Peyer's patch (tissue), 4 donors: ENCODE results near the gene TMPRSS3. TPM values are rescaled to one million over a fixed set of nuclear protein-coding genes. Genes with fewer than 3 reads are reported as not detected.

Source experiments
- DNase-seq, 3 donors: peaks; one replicate each; pipeline ENCODE4 v3.0.0-alpha.2; 2017 to 2019
- H3K27ac ChIP-seq, 4 donors: fragments of 200-600 bp; sonication (generic); one replicate each; pipeline ENCODE4 v1.5.1; 2016 to 2019
- H3K27me3 ChIP-seq, 2 donors: fragments of 200-600 bp; sonication (generic); one replicate each; pipeline ENCODE4 v1.5.1; 2019
- H3K36me3 ChIP-seq, 3 donors: fragments of 200-600 bp; sonication (generic); one replicate each; pipeline ENCODE4 v1.5.1; 2016 to 2019
- H3K4me1 ChIP-seq, 4 donors: fragments of 200-600 bp; sonication (generic); one replicate each; pipeline ENCODE4 v1.5.1; 2016 to 2019
- H3K4me3 ChIP-seq, 4 donors: fragments of 200-600 bp; sonication (generic); 1 replicate in 3 of 4; 2 replicates in 1 of 4; pipeline ENCODE4 v1.5.1; 2016 to 2019; ENCODE audit warnings: mild to moderate bottlenecking in 1 of 4
- H3K9me3 ChIP-seq, 4 donors: fragments of 200-600 bp; sonication (generic); one replicate each; pipeline ENCODE4 v1.5.1; 2016 to 2019; ENCODE audit warnings: mild to moderate bottlenecking in 1 of 4
- CTCF ChIP-seq, 6 experiments: fragments of 450-650 bp in 4 of 6; fragments of 200-600 bp in 2 of 6; sonication (generic) in 1 of 6; IDR thresholded peaks; one replicate each; pipeline ENCODE4 v1.5.1; 2017 to 2019; ENCODE audit warnings: antibody characterized with exemption in 6 of 6, mild to moderate bottlenecking in 3 of 6, moderate library complexity in 1 of 6
- POLR2A ChIP-seq, 2 donors: fragments of 450-650 bp; IDR thresholded peaks; one replicate each; pipeline ENCODE4 v1.5.1; 2017; ENCODE audit warnings: antibody characterized with exemption in 2 of 2, mild to moderate bottlenecking in 2 of 2, moderate library complexity in 2 of 2
- total RNA-seq, 4 donors: library from RNA; depleted of rRNA; stranded (reverse); fragments of >200 nt; gene quantifications; one replicate each; pipeline ENCODE4 v1.1.0, GENCODE V29; 2016

TMPRSS3 gene
- total RNA-seq, 4 donors from 2014 or later = 0.54 to 2.5 TPM; not detected in 2

- no peak overlapping the region for H3K4me3 ChIP-seq
- no peaks in the 10 kb centered on the region for H3K27me3 ChIP-seq
- H3K27ac ChIP-seq = no peak overlapping the region
- TF ChIP-seq CTCF (IDR thresholded peaks at IDR 0.05) = no peak
- TF ChIP-seq POLR2A (IDR thresholded peaks at IDR 0.05) = no peak
- H3K9me3 ChIP-seq = peaks cover 0 to 6% (median 0%) of the 10 kb centered on the region in 4 donors
- no peaks in the 10 kb centered on the region for H3K36me3 ChIP-seq
- DNase-seq = no peak
- H3K4me1 ChIP-seq = peaks cover 0 to 7% (median 0%) of the 10 kb centered on the region in 4 donors
Observed at GRCh38 chr21:42436914-42437313, 41.1 kb upstream of the TMPRSS3 start.

GRCh38 chr21:42435833-42436232 is 40.0 kb upstream of the TMPRSS3 start:
- H3K4me3 ChIP-seq = no peak overlapping the region
- peaks cover 0 to 6% (median 0%) of the 10 kb centered on the region in 4 donors for H3K9me3 ChIP-seq
- no peaks in the 10 kb centered on the region for H3K36me3 ChIP-seq
- peaks cover 0 to 7% (median 0%) of the 10 kb centered on the region in 4 donors for H3K4me1 ChIP-seq
- no peak overlapping the region for H3K27ac ChIP-seq
- TF ChIP-seq POLR2A (IDR thresholded peaks at IDR 0.05) = no peak
- no peak for TF ChIP-seq CTCF (IDR thresholded peaks at IDR 0.05)
- no peak for DNase-seq
- H3K27me3 ChIP-seq = no peaks in the 10 kb centered on the region

DNA sequence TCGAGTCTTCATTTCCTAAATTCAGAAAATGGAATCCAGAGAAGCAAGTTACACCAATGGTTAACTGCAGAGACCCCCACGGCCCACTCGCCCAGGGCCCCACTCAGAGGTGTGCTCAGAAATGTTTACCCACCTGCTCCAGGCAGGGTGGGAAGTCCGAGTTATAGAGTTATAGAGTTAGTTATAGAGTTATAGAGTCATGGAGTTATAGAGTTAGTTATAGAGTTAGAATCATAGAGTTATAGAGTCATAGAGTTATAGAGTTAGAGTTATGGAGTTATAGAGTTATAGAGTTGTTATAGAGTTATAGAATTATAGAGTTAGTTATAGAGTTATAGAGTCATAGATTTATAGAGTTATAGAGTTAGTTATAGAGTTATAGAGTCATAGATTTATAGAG is 39.5 kb upstream of the TMPRSS3 start:
- Histone ChIP-seq H3K36me3 (no peaks in the 10 kb centered on the region), H3K27me3 (no peaks in the 10 kb centered on the region), H3K4me1 (peaks cover 0 to 7% (median 0%) of the 10 kb centered on the region in 4 donors), H3K9me3 (peaks cover 0 to 6% (median 0%) of the 10 kb centered on the region in 4 donors), H3K27ac (peak overlapping the region in 1 of 4 donors; percentile 21), H3K4me3 (no peak overlapping the region)
- TF ChIP-seq CTCF (IDR thresholded peaks at IDR 0.05) = no peak
- no peak for DNase-seq

DNA sequence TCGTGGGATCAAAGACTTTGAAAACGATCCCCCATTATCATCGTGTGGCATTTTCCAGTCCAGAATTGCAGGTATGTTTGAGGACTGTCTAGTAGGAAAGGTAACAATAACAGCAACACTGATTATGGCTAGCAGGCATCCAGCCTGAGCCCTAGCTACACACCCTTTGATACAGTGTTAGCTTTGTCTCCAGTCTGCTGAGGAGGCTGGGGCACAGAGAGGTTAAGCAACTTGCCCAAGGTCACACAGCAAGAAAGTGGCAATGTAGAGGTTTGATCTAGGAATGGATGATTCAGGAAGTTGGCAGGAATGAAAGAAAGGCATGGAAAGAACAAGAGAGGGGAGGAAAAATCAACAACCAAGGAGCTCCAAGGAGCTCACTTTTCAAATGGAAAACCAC is 39.0 kb upstream of the TMPRSS3 start:
- H3K9me3 ChIP-seq = peaks cover 0 to 6% (median 0%) of the 10 kb centered on the region in 4 donors
- no peaks in the 10 kb centered on the region for H3K36me3 ChIP-seq
- H3K27ac ChIP-seq = no peak overlapping the region
- no peak overlapping the region for H3K4me3 ChIP-seq
- H3K27me3 ChIP-seq = no peaks in the 10 kb centered on the region
- H3K4me1 ChIP-seq = peaks cover 0 to 7% (median 0%) of the 10 kb centered on the region in 4 donors
- no peak for TF ChIP-seq POLR2A (IDR thresholded peaks at IDR 0.05)
- TF ChIP-seq CTCF (IDR thresholded peaks at IDR 0.05) = no peak
- DNase-seq = no peak

- Histone ChIP-seq H3K4me3 (no peak overlapping the region), H3K27ac (peak overlapping the region in 1 of 4 donors; percentile 69), H3K27me3 (no peaks in the 10 kb centered on the region), H3K36me3 (no peaks in the 10 kb centered on the region), H3K9me3 (peaks cover 0 to 6% (median 0%) of the 10 kb centered on the region in 4 donors), H3K4me1 (peaks cover 0 to 7% (median 0%) of the 10 kb centered on the region in 4 donors)
- no peak for TF ChIP-seq CTCF (IDR thresholded peaks at IDR 0.05)
- peak in 1 of 2 donors; percentile 32 for TF ChIP-seq POLR2A (IDR thresholded peaks at IDR 0.05)
- DNase-seq = peak in 1 of 3 donors; percentile 82
Observed at GRCh38 chr21:42433946-42434551, 38.2 kb upstream of the TMPRSS3 start.
